ENCODE measurements around the gene PPP1R13B.

- no peak for TF ChIP-seq POLR2AphosphoS5 (IDR thresholded peaks at IDR 0.05; ENCODE audit: borderline replicate concordance, low read depth, low read length)
- no peak for TF ChIP-seq EZH2 (IDR thresholded peaks at IDR 0.05)
- TF ChIP-seq FOXP2 (optimal IDR thresholded peaks at IDR 0.05; ENCODE audit: control extremely low read depth, extremely low read length, insufficient read depth), result no peak
Measured at GRCh38 chr14:103894034-103894722, 46.8 kb upstream of the PPP1R13B start.

All from SK-N-MC (cell line).